Liver (tissue), 9 donors: Measurements from ENCODE around the gene RAB6A. TPM values are rescaled to one million over a fixed set of nuclear protein-coding genes. Genes with fewer than 3 reads are reported as not detected.
"Not testable (repeated sequence)": the region's sequence is repeated elsewhere in the genome, so short reads cannot be mapped to it uniquely, and the experiment has no call there.

Source experiments
- DNase-seq: peaks from one replicate; pipeline ENCODE4 v3.0.0-alpha.2; 2017; ENCODE audit warnings: low spot score
- H3K27ac ChIP-seq, 2 donors: one replicate each; pipeline ENCODE4 v1.7.0; 2013; ENCODE audit warnings: inconsistent platforms in 2 of 2, low read length in 2 of 2, control low read depth in 1 of 2, low read depth in 1 of 2, mild to moderate bottlenecking in 1 of 2
- H3K27me3 ChIP-seq, 4 donors: one replicate each; pipeline versions ENCODE4 v1.6.1 to v1.7.0; 2013; ENCODE audit warnings: low read length in 3 of 4, inconsistent platforms in 1 of 4, mild to moderate bottlenecking in 1 of 4, moderate library complexity in 1 of 4; ENCODE audit not compliant: control insufficient read depth in 4 of 4, insufficient read depth in 4 of 4
- H3K36me3 ChIP-seq, 4 donors: one replicate each; pipeline versions ENCODE4 v1.6.1 to v1.7.0; 2013; ENCODE audit warnings: low read length in 3 of 4, mild to moderate bottlenecking in 3 of 4, low read depth in 1 of 4, moderate library complexity in 1 of 4; ENCODE audit not compliant: control insufficient read depth in 4 of 4, insufficient read depth in 3 of 4
- H3K4me1 ChIP-seq, 4 donors: one replicate each; pipeline versions ENCODE4 v1.6.1 to v1.7.0; 2013; ENCODE audit warnings: low read length in 3 of 4, mild to moderate bottlenecking in 3 of 4, moderate library complexity in 1 of 4; ENCODE audit not compliant: control insufficient read depth in 4 of 4, insufficient read depth in 4 of 4
- H3K4me3 ChIP-seq, 3 donors: one replicate each; pipeline versions ENCODE4 v1.6.1 to v1.7.0; 2013; ENCODE audit warnings: low read length in 3 of 3, control low read depth in 1 of 3, low read depth in 1 of 3, mild to moderate bottlenecking in 1 of 3
- H3K9ac ChIP-seq, 2 donors: one replicate each; pipeline ENCODE4 v1.7.0; 2013; ENCODE audit warnings: low read length in 2 of 2, mild to moderate bottlenecking in 2 of 2, moderate library complexity in 2 of 2, control low read depth in 1 of 2, low read depth in 1 of 2
- H3K9me3 ChIP-seq, 4 donors: one replicate each; pipeline versions ENCODE4 v1.6.1 to v1.7.0; 2013; ENCODE audit warnings: low read length in 3 of 4; ENCODE audit not compliant: control insufficient read depth in 4 of 4
- HNF4G ChIP-seq: IDR thresholded peaks from 2 replicates; pipeline ENCODE4 v1.6.1; 2016; ENCODE audit warnings: antibody characterized with exemption
- JUND ChIP-seq, 2 donors: IDR thresholded peaks; 2 replicates each; pipeline ENCODE4 v1.6.1; 2016; ENCODE audit warnings: antibody characterized with exemption in 2 of 2
- MAX ChIP-seq: IDR thresholded peaks from 2 replicates; pipeline ENCODE4 v1.6.1; 2016; ENCODE audit warnings: antibody characterized with exemption
- NR2F2 ChIP-seq: IDR thresholded peaks from 2 replicates; pipeline ENCODE4 v1.6.1; 2016; ENCODE audit warnings: antibody characterized with exemption
- RAD21 ChIP-seq, 2 donors: IDR thresholded peaks; 2 replicates each; pipeline ENCODE4 v1.6.1; 2016; ENCODE audit warnings: antibody characterized with exemption in 2 of 2, mild to moderate bottlenecking in 2 of 2
- RXRA ChIP-seq, 2 donors: IDR thresholded peaks; 2 replicates each; pipeline ENCODE4 v1.6.1; 2017 to 2018; ENCODE audit warnings: antibody characterized with exemption in 2 of 2, mild to moderate bottlenecking in 1 of 2
- YY1 ChIP-seq: IDR thresholded peaks from 2 replicates; pipeline ENCODE4 v1.6.1; 2016; ENCODE audit warnings: antibody characterized with exemption, mild to moderate bottlenecking
- ZBTB33 ChIP-seq: IDR thresholded peaks from 2 replicates; pipeline ENCODE4 v1.6.1; 2016; ENCODE audit warnings: antibody characterized with exemption
- WGBS: extraction: QIAGEN DNeasy Blood & Tissue Kit; methylation state at CpG from one replicate; pipeline ENCODE4 v1.1.7; 2013; 5-methylcytosine and 5-hydroxymethylcytosine counted together
- polyA plus RNA-seq, 2 donors: library from polyadenylated mRNA; stranded (reverse) in 1 of 2; unstranded in 1 of 2; fragments of 200-250 nt in 1 of 2; fragments of >200 nt in 1 of 2; fragmentation: Nextera tagmentation in 1 of 2; extraction: Ambion mirVana in 1 of 2; gene quantifications; one replicate each; pipeline versions ENCODE4 v1.2.1 to v1.2.3, GENCODE V29; 2013 to 2015
- total RNA-seq, 2 donors: library from RNA; depleted of rRNA; stranded (reverse); fragments of >200 nt; gene quantifications; one replicate each; pipeline ENCODE4 v1.2.3, GENCODE V29; 2014
- donor health status: healthy.
- donor health status: healthy.
- donor health status: healthy.
- donor health status: healthy.
- donor health status: healthy.

Gene RAB6A
- total and polyA plus RNA-seq, 4 donors = 36.0 to 165 (median 51.5) TPM

- H3K27me3 ChIP-seq = no peaks in the 10 kb centered on the region
- no peak overlapping the region for H3K4me3 ChIP-seq
- DNase-seq = no peak
- no peaks in the 10 kb centered on the region for H3K9me3 ChIP-seq
- peaks cover 9 to 19% (median 15%) of the 10 kb centered on the region in 4 donors for H3K4me1 ChIP-seq
- TF ChIP-seq MAX = no peak
- TF ChIP-seq RAD21 (IDR thresholded peaks at IDR 0.05) = no peak
- TF ChIP-seq YY1 = no peak
- no peak for TF ChIP-seq NR2F2
- H3K9ac ChIP-seq = no peak overlapping the region
- H3K27ac ChIP-seq = no peak overlapping the region
- H3K36me3 ChIP-seq = no peaks in the 10 kb centered on the region
- 66% methylated on average over 5 of the region's 5 CpGs for WGBS
Observed at GRCh38 chr11:73748300-73748699, 12.6 kb downstream of the RAB6A start.

- H3K36me3 ChIP-seq = no peaks in the 10 kb centered on the region
- TF ChIP-seq YY1 (no peak), HNF4G (no peak)
- H3K4me3 ChIP-seq = no peak overlapping the region
- no peak for DNase-seq
- H3K27me3 ChIP-seq = no peaks in the 10 kb centered on the region
- H3K9me3 ChIP-seq = no peaks in the 10 kb centered on the region
- no peak overlapping the region for H3K9ac ChIP-seq
- peaks cover 9 to 17% (median 13%) of the 10 kb centered on the region in 4 donors for H3K4me1 ChIP-seq
- WGBS = 26% methylated on average over 3 of the region's 3 CpGs
- H3K27ac ChIP-seq = no peak overlapping the region
Observed at GRCh38 chr11:73747762-73748161, 13.1 kb downstream of the RAB6A start.

- no peak for TF ChIP-seq RXRA (IDR thresholded peaks at IDR 0.05)
- no peaks in the 10 kb centered on the region for H3K36me3 ChIP-seq
- no peak overlapping the region for H3K27ac ChIP-seq
- no peak for DNase-seq
- WGBS = 98% methylated on average over 13 of the region's 13 CpGs
- H3K4me1 ChIP-seq = peaks cover 8 to 17% (median 13%) of the 10 kb centered on the region in 4 donors
- H3K9ac ChIP-seq = no peak overlapping the region
- no peaks in the 10 kb centered on the region for H3K27me3 ChIP-seq
- no peak overlapping the region for H3K4me3 ChIP-seq
- no peaks in the 10 kb centered on the region for H3K9me3 ChIP-seq
Observed at GRCh38 chr11:73746701-73747100, 14.2 kb downstream of the RAB6A start.

- Histone ChIP-seq H3K9ac (no peak overlapping the region), H3K4me3 (no peak overlapping the region), H3K4me1 (peaks cover 4 to 11% (median 8%) of the 10 kb centered on the region in 4 donors), H3K36me3 (no peaks in the 10 kb centered on the region), H3K9me3 (no peaks in the 10 kb centered on the region), H3K27me3 (no peaks in the 10 kb centered on the region), H3K27ac (no peak overlapping the region)
- WGBS = 95% methylated on average over 7 of the region's 7 CpGs
- TF ChIP-seq NR2F2 (no peak), MAX (no peak), ZBTB33 (no peak), JUND (IDR thresholded peaks at IDR 0.05) (no peak)
- DNase-seq = no peak
Observed at GRCh38 chr11:73743045-73743444, 17.8 kb downstream of the RAB6A start.

GRCh38 chr11:73735959-73736358, 24.9 kb downstream of the RAB6A start:
- H3K27ac ChIP-seq, DNase-seq, H3K4me3 ChIP-seq, H3K9ac ChIP-seq, H3K36me3 ChIP-seq, H3K4me1 ChIP-seq, H3K27me3 ChIP-seq, H3K9me3 ChIP-seq: not testable (repeated sequence)
- WGBS = 93% methylated on average over 7 of the region's 7 CpGs
